Measurements from ENCODE around the gene STK32C. TPM values are rescaled to one million over a fixed set of nuclear protein-coding genes. Genes with fewer than 3 reads are reported as not detected.
A peak's percentile ranks its signal among the peaks of the same experiment; 100 is the strongest.

The STK32C gene
- 1 to 10 TPM; 3.3 to 6.3 (median 4.2) TPM for total RNA-seq
- polyA plus RNA-seq: 10 to 100 TPM in 1 of 2 donors, 1 to 10 TPM in 1; 9.9 to 13.2 TPM

DNA sequence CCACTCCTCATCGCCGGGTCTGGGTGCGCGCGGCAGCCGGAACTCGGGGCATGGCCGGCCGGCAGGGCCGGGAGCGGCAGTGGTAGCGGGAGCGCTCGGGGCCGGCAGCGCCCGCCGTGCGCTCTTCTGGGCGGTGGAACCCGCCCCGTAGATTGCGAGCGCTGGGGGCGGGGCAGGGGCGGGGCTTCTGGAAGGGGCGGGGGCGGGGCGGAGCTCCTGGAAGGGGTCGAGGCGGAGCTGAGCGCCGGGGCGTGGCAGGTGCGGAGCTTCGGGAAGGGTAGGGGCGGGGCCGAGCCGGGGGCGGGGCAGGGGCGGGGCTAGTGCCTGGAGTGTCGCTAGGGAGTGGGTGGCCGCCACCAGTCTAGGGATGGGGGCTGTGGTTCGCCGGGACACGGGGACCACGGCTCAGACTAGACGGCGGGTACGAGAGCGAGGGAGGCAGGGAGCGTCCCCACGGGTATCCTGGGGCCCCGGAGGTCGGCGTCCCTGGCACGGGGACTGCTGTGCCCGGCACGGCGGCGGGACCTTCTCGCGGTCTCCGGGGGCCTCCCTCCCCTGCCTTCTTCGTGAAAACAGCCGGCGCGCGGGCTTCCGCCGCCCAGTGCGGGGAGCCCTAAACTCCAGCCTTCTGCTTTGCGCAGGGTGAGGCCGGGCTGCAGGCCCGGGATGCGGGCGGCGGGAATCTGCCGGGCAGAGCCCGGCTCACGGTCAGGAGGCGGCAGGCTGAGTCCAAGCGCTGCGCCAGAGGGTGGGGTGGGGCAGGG is at the start of gene STK32C:
Gene STK32C, minus strand, starts transcription at position 128 of the 764 bp plus-strand sequence. Its CDS starts 117 bp downstream, at position 11.
- FAIRE-seq: no peak
- 0 to 1% methylated on average over 28 to 84 of the region's 84 CpGs for WGBS, 2 donors
- ATAC-seq: peak; percentile 89 to 95 (median 91)

DNA sequence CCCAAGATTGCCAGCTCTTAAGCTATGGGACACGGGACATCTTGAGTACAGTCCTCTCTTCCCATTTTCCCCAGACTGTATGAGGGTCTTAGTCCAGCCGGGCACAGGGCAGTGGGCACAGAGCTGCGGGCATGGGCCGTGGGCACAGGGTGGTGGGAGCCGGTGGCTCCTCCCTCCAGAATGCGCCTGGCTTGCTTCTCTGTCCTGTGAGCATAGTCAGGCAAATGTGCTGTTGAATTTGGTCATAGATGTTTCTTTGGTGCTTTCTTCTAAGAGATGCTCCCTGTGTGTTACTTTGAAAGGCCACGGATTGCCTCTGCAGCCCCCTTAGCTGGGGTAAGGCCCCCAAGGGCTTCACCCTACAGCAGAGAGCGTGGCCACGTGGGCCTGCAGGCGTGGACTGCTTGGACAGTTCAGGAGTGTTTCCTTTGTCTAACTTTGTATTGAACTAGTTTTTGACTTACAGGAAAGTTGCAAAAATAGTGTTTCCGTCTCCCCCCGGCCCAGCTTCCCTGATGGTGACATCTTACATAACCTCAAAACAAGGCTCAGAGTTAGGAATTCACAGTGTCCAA is 49.0 kb upstream of the STK32C start:
- TF ChIP-seq, protein P1, sequence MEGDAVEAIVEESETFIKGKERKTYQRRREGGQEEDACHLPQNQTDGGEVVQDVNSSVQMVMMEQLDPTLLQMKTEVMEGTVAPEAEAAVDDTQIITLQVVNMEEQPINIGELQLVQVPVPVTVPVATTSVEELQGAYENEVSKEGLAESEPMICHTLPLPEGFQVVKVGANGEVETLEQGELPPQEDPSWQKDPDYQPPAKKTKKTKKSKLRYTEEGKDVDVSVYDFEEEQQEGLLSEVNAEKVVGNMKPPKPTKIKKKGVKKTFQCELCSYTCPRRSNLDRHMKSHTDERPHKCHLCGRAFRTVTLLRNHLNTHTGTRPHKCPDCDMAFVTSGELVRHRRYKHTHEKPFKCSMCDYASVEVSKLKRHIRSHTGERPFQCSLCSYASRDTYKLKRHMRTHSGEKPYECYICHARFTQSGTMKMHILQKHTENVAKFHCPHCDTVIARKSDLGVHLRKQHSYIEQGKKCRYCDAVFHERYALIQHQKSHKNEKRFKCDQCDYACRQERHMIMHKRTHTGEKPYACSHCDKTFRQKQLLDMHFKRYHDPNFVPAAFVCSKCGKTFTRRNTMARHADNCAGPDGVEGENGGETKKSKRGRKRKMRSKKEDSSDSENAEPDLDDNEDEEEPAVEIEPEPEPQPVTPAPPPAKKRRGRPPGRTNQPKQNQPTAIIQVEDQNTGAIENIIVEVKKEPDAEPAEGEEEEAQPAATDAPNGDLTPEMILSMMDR (IDR thresholded peaks at IDR 0.05): no peak

More for the DNA sequence above, at the start of gene STK32C:
- TF ChIP-seq, protein P1 (IDR thresholded peaks at IDR 0.05): no peak
- Histone ChIP-seq H3K27me3 (no peaks in the 10 kb centered on the region), H3K9me3 (no peaks in the 10 kb centered on the region), H3K4me3 (peak within 1 kb of the TSS; percentile 54 to 89 (median 82)), H3K36me3 (no peaks in the 10 kb centered on the region), H3K4me1 (peaks cover 0 to 16% (median 12%) of the 10 kb centered on the region in 3 donors), H3K27ac (peak within 1 kb of the TSS in 2 of 4 donors; percentile 45 to 48)
- intact Hi-C loops (cut with DNase I): no loop called here
- peak; percentile 85 to 96 (median 94) for DNase-seq

DNA sequence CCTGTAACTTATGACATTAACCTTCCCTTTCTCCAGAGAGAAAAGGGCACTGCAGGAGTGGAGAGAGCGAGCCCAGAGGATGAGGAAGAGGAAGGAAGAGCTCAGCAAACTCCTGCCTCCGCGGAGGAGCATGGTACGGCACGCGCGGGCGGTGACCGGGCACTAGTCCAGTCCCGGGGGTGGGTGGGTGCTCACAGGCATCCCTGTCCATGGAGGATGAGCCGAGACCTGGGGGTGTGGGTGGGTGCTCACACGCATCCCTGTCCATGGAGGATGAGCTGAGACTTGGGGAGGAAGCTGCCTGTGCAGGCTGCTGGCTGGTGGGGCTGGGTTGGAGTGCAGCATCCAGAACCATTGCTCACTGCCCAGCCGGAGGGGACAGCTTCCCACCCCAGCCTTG is 48.0 kb upstream of the STK32C start:
- intact Hi-C loops (cut with DNase I): loop anchor here in 1 of 3 donors (10.0 kb wide), 1 partner anchor 131 kb away; no protein-coding TSS in a partner anchor
- Histone ChIP-seq H3K27me3 (no peaks in the 10 kb centered on the region), H3K36me3 (no peaks in the 10 kb centered on the region), H3K4me1 (no peaks in the 10 kb centered on the region), H3K4me3 (no peak overlapping the region), H3K27ac (no peak overlapping the region), H3K9me3 (no peaks in the 10 kb centered on the region)
- TF ChIP-seq, protein P1 (IDR thresholded peaks at IDR 0.05): no peak
- ATAC-seq (no peak), DNase-seq (peak in 1 of 6 donors; percentile 40), FAIRE-seq (no peak)
- 91 to 95% methylated on average over 11 to 13 of the region's 13 CpGs for WGBS, 2 donors

More for the DNA sequence above, 49.0 kb upstream of the STK32C start:
- Histone ChIP-seq H3K27ac (no peak overlapping the region), H3K27me3 (no peaks in the 10 kb centered on the region), H3K4me1 (no peaks in the 10 kb centered on the region), H3K4me3 (no peak overlapping the region), H3K36me3 (no peaks in the 10 kb centered on the region), H3K9me3 (no peaks in the 10 kb centered on the region)
- FAIRE-seq: no peak
- ATAC-seq: no peak
- intact Hi-C loops (cut with DNase I): loop anchor here in 1 of 3 donors (10.0 kb wide), 1 partner anchor 132 kb away; no protein-coding TSS in a partner anchor
- WGBS, 2 donors: 92 to 94% methylated on average over 12 of the region's 12 CpGs
- DNase-seq: peak in 1 of 6 donors; percentile 23

DNA sequence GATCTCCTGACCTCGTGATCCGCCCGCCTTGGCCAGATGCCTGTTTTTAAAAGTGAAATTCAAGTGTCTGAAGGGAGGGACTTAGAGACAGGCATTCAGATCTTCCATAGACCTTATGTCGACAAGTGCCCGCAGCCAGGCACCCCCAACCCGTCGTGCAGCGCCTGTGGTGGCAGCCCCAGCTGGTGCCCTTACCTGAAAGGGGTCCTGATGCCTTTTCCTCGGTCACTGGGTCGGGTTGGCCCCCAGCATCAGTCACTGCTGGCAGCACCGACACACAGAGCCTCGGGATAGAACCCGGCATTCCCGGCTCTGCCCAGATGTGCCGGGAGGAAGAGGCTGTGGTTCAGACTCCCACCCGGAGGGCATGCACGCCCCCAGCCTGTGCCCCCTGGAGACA is 47.5 kb upstream of the STK32C start:
- 85 to 95% methylated on average over 17 of the region's 17 CpGs for WGBS, 2 donors
- FAIRE-seq: no peak
- Histone ChIP-seq H3K27me3 (no peaks in the 10 kb centered on the region), H3K36me3 (no peaks in the 10 kb centered on the region), H3K4me3 (no peak overlapping the region), H3K9me3 (no peaks in the 10 kb centered on the region), H3K27ac (no peak overlapping the region), H3K4me1 (no peaks in the 10 kb centered on the region)
- no peak for ATAC-seq
- intact Hi-C loops (cut with DNase I): loop anchor here in 1 of 3 donors (10.0 kb wide), 1 partner anchor 130 kb away; no protein-coding TSS in a partner anchor
- DNase-seq: peak in 1 of 6 donors; percentile 42
- TF ChIP-seq, protein P1 (IDR thresholded peaks at IDR 0.05): no peak

Measured in pancreas (tissue), 10 donors.